Stimulated activated CD4-positive, alpha-beta T cell treated with anti-CD3 and anti-CD28 coated beads, Interleukin-1b, Interleukin-23, amount 100 ng/mL, for 24 hours (primary cell): ENCODE data around the gene TTLL11.

Experiments
- DNase-seq, 4 experiments: peaks; one replicate each; pipeline ENCODE4 v3.0.0-alpha.2; 2020; ENCODE audit warnings: low read depth in 4 of 4, low spot score in 1 of 4

Gene TTLL11, protein sequence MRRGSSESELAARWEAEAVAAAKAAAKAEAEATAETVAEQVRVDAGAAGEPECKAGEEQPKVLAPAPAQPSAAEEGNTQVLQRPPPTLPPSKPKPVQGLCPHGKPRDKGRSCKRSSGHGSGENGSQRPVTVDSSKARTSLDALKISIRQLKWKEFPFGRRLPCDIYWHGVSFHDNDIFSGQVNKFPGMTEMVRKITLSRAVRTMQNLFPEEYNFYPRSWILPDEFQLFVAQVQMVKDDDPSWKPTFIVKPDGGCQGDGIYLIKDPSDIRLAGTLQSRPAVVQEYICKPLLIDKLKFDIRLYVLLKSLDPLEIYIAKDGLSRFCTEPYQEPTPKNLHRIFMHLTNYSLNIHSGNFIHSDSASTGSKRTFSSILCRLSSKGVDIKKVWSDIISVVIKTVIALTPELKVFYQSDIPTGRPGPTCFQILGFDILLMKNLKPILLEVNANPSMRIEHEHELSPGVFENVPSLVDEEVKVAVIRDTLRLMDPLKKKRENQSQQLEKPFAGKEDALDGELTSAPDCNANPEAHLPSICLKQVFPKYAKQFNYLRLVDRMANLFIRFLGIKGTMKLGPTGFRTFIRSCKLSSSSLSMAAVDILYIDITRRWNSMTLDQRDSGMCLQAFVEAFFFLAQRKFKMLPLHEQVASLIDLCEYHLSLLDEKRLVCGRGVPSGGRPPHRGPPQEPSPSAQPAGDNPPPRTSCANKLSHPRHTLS

DNA sequence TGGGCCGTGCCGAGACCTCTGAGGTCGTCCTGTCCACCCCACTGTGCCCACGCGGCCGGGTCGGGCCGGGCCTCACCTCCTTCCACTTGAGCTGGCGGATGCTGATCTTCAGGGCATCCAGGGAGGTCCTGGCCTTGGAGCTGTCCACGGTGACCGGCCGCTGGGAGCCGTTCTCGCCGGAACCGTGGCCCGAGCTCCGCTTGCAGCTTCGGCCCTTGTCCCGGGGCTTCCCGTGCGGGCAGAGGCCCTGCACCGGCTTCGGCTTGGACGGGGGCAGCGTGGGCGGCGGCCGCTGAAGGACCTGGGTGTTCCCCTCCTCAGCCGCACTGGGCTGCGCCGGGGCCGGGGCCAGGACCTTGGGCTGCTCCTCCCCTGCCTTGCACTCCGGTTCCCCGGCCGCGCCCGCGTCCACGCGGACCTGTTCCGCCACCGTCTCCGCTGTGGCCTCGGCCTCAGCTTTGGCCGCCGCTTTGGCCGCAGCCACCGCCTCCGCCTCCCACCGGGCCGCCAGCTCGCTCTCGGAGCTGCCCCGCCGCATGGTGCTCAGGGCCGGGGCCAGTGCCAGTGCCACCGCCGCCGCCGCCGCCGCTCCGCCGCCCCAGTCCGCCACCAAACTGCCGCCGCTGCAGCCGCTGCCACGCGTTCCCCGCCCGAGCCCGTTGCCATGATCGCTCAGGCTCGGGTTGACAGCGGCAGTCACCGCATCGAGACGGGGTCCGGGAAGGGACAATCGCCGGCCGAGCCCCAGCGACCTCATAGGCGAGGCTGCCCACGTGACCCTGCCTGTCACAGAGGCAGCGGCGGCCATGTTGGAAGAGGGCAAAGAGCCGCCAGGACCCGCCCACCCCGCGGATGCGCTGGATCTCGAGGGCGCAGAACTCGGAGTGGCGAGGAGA is at the start of gene TTLL11:
TTLL11 (minus strand) TSS at position 698 of the 896 bp plus-strand sequence; CDS start at position 538, 160 bp downstream.
- DNase-seq: peak; percentile 89 to 95 (median 93)

DNA sequence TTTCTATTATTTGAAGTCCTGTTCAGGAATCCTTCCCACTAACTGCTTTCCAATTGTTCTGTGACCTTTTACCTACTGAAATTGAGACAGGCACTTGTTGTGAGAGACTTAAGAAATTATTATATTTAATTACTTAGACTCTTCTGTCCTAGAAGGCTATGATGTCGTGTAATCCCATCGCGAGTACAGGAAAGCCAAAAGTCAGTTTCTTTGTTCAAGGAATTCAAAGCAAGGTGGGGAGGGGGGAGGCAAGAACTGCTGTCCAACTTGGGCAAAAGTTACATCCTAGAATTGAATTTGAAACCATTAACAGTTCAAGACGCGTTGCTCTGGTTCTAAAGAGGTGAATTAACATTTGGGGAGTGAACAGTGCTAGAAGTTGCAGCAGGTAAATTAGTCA is 48.6 kb upstream of the TTLL11 start:
- DNase-seq: no peak

DNA sequence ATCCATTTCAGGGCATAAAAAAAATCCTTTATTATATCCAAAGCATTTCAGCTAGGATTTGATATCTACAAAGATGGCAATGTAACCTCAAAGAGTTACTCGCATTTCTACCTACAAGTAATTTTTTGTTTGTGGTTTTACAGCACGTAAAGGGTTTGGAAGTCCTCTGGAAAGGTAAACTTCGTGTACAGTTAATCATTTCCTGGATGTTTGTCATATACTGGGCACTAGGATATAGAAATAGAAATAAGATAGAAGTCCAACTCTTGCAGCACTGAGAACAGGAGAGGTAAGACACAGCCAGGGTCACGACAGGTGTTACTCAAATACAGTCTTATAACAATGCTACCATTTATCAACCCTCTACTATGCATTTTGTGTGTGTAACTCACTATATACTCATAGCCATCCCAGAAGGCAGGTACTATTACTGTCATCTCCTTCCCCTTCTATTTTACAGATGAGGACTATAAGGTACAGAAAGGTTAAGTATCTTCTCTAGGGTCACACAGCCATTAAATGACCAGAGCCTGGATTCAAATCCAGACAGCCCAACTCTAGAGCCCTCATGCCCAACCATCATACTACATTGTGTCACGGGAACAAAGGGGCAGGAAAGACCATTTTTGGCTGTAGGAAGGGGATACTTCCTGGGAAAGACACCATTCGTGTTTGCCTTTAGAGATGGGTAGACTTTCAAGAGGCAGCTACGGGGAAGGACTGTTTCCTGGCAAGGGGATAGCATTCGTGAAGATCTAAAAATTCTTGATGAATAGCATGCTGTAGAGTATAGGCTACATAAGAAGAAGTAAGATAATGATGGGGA is 47.5 kb upstream of the TTLL11 start:
- no peak for DNase-seq

DNA sequence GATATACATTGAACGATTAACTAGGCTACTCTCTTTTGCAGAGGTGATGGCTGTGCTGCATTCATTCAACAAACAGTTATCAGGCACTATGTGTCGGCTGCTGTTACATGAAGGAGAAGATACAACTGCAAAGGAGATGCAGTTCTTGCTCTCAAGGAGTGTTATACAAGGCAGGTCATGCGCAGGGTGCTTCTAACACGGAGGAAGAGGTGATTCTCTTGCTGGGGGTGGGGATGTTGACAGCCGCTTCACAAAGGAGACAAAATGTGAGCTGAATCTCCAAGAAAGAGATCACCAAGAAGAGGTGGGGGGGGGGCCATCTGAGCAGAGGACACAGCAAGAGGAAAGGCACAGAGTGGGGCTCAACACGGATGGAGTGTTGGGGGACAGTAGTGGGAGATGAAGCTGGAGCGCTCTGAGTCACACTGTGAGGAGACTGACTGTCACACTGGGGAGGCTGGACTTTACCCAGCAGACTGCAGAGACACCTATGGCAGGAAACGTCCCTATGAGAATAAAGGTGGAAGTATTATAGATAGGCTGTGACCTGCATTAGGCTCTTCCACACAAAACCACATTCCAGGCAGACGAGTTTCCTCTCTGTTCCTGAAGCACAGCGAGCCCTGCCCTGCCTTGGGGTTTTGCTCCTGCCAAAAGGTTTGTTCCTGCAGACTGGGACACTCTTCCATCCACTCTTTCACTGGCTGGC is 45.6 kb upstream of the TTLL11 start:
- no peak for DNase-seq

DNA sequence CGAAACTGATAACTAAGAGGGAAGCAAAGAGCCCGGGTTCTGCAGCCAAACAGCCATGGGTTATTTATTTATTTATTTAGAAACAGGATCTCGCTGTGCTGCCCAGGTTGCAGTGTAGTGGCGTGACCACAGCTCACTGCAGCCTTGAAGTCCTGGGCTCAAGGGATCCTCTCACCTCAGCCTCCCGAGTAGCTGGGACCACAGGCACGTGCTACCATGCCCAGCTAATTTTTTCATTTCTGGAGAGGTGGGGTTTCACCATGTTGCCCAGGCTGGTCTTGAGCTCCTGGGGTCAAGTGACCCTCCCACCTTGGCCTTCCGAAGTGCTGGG is 42.4 kb upstream of the TTLL11 start:
- DNase-seq: no peak

DNA sequence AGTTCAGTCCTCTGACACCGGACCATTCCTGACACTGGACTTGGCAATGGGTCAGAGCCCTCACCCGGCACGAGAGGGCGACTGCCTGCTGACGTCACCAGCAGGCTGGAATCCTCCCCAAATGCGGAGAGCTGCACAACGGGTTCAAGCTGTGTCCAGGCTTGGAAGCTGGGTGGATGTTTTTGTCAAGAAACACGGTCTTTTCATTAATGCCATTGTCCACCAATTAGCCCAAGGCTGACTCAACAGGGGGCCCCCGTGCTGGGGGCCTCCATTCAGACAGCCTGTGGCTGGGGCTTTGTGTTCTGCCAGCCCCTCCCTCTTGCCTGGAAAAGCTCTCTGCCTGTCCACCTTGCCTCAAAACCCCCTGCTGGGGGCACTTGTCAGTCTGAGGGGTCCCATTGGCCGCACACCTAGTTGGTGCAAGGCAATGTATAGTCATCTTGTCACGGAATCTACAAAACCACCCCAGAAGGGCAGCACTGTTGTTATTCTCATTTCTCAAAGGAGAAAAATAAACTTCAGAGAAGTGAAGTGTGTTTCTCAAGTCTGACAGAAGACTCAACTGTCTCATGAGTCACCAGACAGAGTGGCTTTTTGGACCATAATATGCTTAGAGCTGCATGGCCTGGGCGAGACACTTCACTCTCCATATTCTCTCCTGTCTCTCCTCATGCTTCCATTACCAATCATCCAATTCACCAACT is 41.9 kb upstream of the TTLL11 start:
- no peak for DNase-seq

DNA sequence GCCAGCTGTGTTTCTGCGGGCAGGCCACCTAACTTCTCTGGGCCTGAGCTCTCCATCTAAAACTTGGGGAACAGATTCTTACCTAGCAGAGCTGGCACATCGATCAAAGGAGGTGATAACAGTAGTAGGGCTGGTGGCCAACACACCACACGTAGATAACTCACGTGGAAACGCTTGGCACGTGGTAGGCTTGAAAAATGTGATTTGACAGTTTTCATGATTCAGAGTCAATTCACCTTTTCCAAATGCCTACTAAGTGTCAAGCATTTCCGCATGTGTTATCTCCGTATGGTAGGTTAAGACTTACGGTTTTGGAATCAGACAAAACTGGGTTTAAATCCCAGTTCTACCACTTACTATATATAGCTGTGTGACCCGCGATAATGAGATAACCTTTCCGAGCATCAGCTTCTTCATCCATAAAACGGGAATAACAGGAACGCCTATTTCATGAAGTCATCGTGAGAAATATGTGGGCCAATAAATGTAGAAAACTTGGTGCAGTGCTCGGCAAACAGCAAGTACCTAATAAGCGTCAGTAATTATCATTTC is 41.0 kb upstream of the TTLL11 start:
- no peak for DNase-seq

DNA sequence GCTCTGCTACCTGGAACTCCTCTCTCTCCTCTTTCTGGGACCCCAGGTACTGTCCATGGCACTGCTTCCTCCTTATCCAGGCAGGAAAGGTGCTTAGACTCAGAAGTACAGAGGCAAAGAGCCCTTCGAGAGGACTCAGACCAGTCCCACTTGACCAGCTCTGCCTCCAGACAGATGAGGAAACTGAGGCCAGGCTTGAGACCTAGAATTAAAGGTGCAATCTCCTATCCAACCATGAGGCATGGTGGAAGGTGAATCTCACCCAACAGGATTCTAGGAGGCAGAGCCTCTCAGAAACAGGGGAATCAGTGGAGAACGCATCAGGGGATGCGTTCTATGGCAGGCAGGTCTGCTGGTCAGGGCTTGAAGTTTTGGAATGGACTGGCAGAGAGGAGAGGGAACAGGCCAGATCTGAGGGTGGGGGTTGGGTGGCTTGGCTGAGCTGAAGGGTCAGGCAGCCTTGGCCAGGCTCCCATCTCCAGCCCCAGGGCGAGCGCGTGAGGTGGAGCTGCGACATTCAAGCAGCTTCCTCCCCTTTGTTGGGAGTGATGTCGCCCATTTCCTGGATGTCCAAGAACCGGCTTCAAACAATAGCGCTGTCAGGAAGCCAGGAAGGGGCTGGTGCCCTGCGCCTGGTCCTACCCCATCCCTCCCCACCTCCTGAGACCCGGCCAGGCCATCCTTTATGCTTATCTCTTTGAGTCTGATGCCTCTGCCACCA is 40.3 kb upstream of the TTLL11 start:
- no peak for DNase-seq

DNA sequence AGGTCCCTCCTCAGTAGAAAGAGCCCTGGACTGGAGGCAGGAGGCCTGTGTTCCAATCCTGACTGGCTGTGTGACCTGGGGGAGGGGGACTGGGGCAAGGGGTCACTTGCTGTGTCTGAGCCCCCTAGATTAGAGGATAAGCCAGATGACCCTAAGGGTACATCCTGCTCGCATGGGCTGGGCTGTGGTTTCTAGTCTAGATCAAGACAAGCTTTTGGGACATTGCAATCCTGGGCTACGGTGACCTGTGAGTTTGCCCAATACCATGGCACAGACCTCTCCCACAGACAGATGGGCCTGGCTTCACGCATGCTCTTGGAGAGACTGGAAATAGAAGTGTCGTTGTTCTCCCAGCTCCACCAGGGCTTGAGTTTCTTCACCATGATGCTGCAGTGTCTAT is 39.4 kb upstream of the TTLL11 start:
- DNase-seq: no peak

DNA sequence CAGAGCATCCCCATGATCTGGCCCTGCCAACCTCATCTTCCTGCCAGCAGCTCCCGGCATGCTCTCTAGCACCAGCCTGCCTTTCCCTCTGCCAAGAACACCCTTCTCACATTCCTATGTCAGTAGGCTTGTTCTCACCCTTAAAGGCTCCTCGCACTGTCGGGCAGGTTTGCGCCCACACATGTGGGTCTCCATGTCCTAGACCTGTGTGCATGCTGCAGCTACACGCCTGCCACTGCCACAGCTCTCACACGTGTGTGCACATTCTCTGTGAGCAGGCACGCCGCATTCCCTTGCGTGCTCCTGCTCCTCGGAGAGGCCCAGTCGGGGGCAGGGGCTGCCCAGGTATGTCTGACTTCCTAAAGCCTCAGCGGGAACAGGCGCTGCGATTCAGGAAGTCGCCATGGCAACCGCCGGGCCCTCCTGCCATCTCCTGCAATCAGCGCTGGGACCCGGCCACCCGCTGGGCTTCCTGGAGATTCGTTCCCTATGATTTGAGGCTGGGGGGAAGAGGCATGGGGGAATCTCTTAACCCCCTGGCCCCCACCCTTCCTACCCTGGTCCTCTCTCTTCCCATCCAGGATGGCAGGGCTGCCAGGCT is 38.4 kb upstream of the TTLL11 start:
- DNase-seq: no peak

DNA sequence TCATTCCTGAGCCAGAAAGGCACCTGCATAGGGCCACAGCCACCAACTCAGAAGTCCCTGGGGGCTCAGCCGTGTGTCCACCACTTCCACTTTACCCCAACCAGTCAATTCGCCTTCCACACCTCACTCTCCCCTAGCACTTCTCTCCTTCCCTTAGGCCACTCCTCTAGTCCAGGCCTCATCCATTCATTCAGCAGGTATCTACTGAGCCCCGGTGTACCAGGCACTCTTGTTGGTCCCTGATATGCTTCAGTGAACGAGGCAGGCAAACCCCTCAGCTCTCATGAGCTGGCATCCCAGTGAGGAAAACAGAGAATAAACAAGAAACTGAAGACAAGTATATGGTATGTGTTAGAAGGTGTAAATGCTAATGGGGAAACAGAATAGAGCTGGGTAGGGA is 37.7 kb upstream of the TTLL11 start:
- no peak for DNase-seq

DNA sequence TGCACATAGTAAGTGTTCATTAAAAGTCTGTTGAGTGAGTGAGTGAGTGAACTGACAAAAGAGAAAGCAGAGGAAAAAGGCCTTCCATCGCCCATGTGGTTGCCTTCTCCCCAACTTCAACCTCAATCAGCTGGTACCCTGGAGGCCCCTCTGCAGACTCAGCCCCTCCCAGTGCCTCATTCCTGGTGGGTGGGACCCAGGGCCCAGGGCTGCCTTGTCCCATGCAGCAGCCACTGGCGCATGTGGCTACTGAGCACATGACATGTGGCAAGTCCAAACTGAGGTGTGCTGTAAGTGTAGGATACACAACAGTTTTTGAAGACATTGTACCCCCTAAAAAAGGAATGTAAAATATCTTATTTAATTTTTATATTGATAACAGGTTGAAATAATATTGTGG is 36.9 kb upstream of the TTLL11 start:
- no peak for DNase-seq

DNA sequence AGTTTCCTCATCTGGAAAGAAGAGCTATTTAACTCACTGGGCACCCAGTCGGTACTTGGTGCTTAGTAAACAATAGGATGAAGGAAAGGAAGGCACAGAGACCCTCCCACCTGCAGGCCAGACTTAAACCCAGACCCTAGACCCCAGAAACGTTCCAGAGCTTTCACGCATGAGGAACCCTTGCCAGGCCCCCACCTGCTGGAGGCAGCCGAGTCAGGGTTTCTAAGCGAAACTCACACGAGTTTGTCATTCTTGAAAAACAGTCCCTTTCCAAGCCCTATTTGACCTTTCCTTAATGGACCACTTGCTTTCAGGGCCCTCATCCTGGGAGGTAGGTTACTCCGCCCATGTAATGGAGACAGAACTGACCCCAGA is 35.8 kb upstream of the TTLL11 start:
- no peak for DNase-seq

DNA sequence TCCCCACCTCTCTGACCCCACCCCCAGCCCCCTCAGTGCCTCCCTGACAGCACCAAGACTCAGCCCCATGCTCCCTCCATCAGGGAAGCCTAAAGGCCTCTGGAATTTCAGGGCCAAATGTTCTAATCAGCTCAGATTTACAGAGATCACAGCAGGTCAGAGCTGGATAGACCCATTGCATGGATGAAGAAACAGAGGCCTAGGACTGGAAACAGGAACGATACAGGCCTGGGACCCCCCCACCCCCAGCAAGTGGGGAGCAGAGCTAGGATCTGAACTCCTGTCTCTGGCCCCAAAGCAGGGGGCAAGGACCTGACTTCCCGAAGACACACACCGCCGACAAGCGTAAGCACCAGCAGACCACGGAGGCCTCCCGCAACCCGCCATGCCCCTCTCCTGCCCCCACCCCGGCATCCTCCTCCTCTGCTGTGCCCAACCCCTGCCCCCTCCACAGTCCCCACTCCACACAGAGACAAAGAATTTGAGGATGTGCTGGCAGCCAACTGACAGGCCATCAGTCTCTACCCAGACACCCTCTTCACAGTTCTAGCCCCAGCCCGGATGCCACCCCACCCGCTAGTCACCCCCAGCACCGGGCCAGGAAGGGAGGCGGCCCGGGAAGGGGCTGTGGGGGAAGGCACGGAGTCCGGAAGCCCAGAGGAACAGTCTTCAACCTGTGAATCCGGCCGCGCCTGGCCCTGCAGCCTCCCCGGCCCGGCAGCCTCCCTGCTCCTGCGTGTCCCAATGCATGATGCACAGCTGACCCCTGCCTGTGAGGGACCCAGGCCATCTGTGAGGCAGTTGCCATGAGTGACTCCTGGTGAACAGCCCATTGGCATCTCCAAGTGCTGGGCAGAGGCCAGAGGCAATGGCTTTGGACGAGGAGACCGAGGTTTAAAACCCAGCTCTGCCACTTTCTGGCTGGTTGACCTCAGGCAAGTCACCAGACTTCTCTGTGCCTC is 35.2 kb upstream of the TTLL11 start:
- DNase-seq: no peak

DNA sequence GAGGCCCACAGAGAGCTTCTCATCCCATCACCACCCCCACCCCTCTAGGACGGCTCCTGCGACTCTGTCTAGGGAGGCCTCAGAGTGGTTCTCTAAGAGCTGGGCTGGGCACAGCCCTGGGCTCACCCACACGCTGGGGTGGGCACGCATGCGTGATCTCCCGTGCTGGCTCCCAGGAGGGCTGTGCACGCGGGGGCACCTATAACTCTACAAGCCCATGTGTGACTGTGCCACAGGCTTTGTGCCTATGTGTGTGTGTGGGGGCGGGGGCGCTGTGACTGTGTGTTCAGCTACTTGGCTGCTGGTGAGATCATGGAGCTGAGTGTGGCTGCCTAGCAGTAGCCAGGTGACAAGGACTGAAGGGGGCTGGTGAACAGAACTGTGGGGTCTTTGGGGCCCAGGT is 34.3 kb upstream of the TTLL11 start:
- no peak for DNase-seq

DNA sequence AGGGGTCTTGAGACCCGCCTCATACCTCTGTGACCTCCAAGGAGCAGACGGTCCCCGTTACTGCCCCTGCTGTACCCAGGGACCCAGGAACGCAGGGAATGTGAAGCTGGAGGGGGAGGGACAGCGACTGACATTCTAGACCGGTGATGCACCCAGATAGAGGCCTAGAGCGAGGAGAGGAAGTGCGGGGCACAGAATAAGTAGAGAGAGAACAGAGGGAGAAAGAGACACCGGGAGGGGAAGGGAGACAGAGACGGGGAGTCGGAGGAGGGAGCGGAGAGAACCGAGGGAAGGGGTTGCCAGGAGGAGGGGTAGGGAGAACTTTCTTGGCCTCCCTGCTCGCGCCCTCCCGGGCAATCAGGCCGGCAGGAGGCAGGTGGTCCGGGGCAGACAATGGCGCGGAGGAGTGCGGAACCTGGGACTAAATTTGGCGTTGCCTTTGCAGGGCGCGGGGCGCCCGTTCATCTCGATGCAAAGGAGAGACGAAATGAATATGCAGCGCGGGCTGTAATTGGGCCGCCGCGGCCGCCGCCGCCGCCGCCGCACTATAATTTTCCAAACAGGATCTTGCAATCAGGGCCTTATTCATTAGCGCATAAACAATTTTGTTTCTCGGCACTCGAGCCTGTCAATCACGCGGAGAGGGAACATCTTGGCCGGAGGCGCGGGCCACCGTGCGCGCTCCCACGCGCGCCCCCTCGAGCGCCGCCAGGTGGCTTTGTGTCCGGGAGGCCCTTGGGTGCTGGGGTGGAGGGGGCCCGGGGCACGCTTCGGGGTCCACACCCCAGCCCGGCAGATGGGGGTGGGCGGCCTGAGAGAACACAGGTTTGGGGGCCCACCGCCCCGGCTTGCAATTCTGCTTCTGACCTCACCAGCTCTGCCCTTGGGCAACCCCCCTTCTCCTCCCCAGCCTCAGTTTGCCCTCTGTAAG is 33.5 kb upstream of the TTLL11 start:
- DNase-seq: no peak
